GM21528 (cell line): ENCODE data around the gene DCUN1D4.
"Not testable (repeated sequence)": the region's sequence is repeated elsewhere in the genome, so short reads cannot be mapped to it uniquely, and the experiment has no call there.

ENCODE experiments used
- ATAC-seq: cut with Tn5 transposase; IDR thresholded peaks from one replicate; pipeline ENCODE4 v1.9.1; 2021; ENCODE audit warnings: mild to moderate bottlenecking, moderate library complexity; ENCODE audit not compliant: unreplicated experiment, low FRiP score

DCUN1D4 gene

GRCh38 chr4:51890760-51891159, 47.8 kb downstream of the DCUN1D4 start:
- no peak for ATAC-seq

- not testable (repeated sequence) for ATAC-seq
Measured at GRCh38 chr4:51893402-51893801, 50.4 kb downstream of the DCUN1D4 start.

- ATAC-seq, result no peak
Measured at GRCh38 chr4:51894059-51894645, 51.2 kb downstream of the DCUN1D4 start.

GRCh38 chr4:51895158-51895557, 52.2 kb downstream of the DCUN1D4 start:
- ATAC-seq, result no peak

GRCh38 chr4:51895816-51896408, 53.0 kb downstream of the DCUN1D4 start:
- peak; percentile 96 for ATAC-seq

GRCh38 chr4:51901363-51901762, 58.4 kb downstream of the DCUN1D4 start:
- no peak for ATAC-seq

- ATAC-seq, result peak; percentile 99
Measured at GRCh38 chr4:51906167-51906958, 63.4 kb downstream of the DCUN1D4 start.

- no peak for ATAC-seq
Measured at GRCh38 chr4:51907006-51907669, 64.2 kb downstream of the DCUN1D4 start.

GRCh38 chr4:51909236-51909703, 66.3 kb downstream of the DCUN1D4 start:
- ATAC-seq, result no peak

GRCh38 chr4:51918251-51918650, 75.3 kb downstream of the DCUN1D4 start:
- ATAC-seq, result no peak

GRCh38 chr4:51923343-51923742, 80.4 kb downstream of the DCUN1D4 start:
- no peak for ATAC-seq

GRCh38 chr4:51925307-51925706, 82.4 kb downstream of the DCUN1D4 start:
- no peak for ATAC-seq

GRCh38 chr4:51930557-51930956, 87.6 kb downstream of the DCUN1D4 start:
- ATAC-seq, result no peak

GRCh38 chr4:51931461-51931860, 88.5 kb downstream of the DCUN1D4 start:
- no peak for ATAC-seq

GRCh38 chr4:51932261-51932660, 89.3 kb downstream of the DCUN1D4 start:
- ATAC-seq, result no peak

GRCh38 chr4:51932684-51933083, 89.7 kb downstream of the DCUN1D4 start:
- ATAC-seq, result no peak

GRCh38 chr4:51940460-51940859, 97.5 kb downstream of the DCUN1D4 start:
- not testable (repeated sequence) for ATAC-seq

GRCh38 chr4:51942108-51942832, 99.3 kb downstream of the DCUN1D4 start:
- ATAC-seq, result no peak

- ATAC-seq, result no peak
Measured at GRCh38 chr4:51942833-51943215, 99.9 kb downstream of the DCUN1D4 start.

GRCh38 chr4:51943221-51943620, 100.3 kb downstream of the DCUN1D4 start:
- no peak for ATAC-seq
